Activated naive CD4-positive, alpha-beta T cell treated with anti-CD3 and anti-CD28 coated beads, Interleukin-2, amount 10 ng/mL, durations not matched to agents 7 days and 5 days (primary cell): ENCODE measurements around the gene FCRL5.

ENCODE experiments used
- CTCF ChIA-PET: fragments of 350-600 bp; sonication (Branson Sonifier 250); formaldehyde crosslinking; loops from one replicate; lab custom pipeline; 2021; ENCODE audit warnings: antibody characterized with exemption; lab: Charles Lee
- DNase-seq: peaks from one replicate; pipeline ENCODE4 v3.0.0-alpha.2; 2020
- H3K27ac Mint-ChIP-seq: one replicate; pipeline ENCODE4 v1.8.0; 2021; ENCODE audit warnings: mild to moderate bottlenecking, moderate library complexity, mixed read lengths
- H3K27me3 Mint-ChIP-seq: one replicate; pipeline ENCODE4 v1.8.0; 2021; ENCODE audit warnings: mild to moderate bottlenecking, mixed read lengths
- H3K36me3 Mint-ChIP-seq: one replicate; pipeline ENCODE4 v1.8.0; 2021; ENCODE audit warnings: mixed read lengths
- H3K4me1 Mint-ChIP-seq: one replicate; pipeline ENCODE4 v1.8.0; 2021; ENCODE audit warnings: mixed read lengths
- H3K4me3 Mint-ChIP-seq: one replicate; pipeline ENCODE4 v1.8.0; 2021; ENCODE audit warnings: mild to moderate bottlenecking, moderate library complexity, mixed read lengths
- H3K9me3 Mint-ChIP-seq: one replicate; pipeline ENCODE4 v1.8.0; 2021; ENCODE audit warnings: mixed read lengths

The FCRL5 gene

DNA sequence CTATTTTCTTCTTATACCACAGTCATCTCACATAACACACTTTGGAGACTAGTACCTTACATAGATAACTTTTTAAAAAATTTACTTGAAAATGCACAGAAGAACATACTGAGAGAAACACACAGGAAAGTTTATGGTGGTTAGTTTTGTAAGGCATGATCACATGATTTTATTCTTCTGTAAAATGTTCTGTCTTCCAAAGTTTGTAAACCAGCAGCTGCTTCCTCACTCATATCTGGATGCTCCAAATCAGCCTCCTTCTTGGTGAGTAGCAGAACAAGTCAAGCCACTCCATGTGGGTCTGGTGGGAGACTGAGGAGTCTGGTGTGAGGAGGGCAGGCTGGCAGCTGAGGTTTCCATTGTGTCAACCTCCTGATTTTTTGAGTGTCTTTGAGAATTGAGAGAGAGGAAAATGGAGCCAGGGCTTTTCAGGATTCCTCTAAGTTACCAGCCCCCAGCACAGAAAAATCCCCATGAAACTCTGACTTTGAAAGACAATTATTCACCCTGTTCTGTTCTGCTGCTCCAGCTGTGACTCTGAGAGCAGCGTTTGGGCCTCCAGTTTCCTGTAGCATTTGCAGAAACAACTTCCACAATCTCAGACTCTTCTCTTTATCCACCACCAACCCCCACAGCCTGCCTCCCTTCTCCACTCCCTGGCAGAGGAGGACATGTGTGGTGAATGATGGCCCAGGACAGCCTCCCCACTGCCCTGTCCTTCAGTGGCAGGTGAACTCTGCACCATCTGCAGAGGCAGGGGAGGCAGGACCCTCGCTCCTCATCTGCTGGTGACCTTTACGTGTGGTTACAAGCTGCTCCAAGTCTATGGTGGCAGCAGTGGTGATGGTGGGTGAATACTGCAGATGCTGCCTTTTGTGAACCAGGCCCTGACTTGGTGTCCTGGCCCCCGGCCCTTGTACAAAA lies 82.3 kb downstream of the FCRL5 start:
- DNase-seq = no peak
- Mint-ChIP-seq H3K4me1 (no peaks in the 10 kb centered on the region), H3K27ac (no peak overlapping the region), H3K4me3 (no peak overlapping the region), H3K9me3 (no peaks in the 10 kb centered on the region), H3K27me3 (peaks cover 12% of the 10 kb centered on the region), H3K36me3 (no peaks in the 10 kb centered on the region)
- CTCF ChIA-PET = no interaction called here

- Mint-ChIP-seq H3K27ac (no peak overlapping the region), H3K4me3 (no peak overlapping the region), H3K27me3 (peaks cover 12% of the 10 kb centered on the region), H3K4me1 (no peaks in the 10 kb centered on the region), H3K36me3 (no peaks in the 10 kb centered on the region), H3K9me3 (no peaks in the 10 kb centered on the region)
- CTCF ChIA-PET = no interaction called here
- no peak for DNase-seq
These were observed 83.0 kb downstream of the FCRL5 start for GRCh38 chr1:157469300-157469699.

GRCh38 chr1:157466011-157466410 lies 86.3 kb downstream of the FCRL5 start:
- Mint-ChIP-seq H3K36me3 (no peaks in the 10 kb centered on the region), H3K9me3 (no peaks in the 10 kb centered on the region), H3K4me3 (no peak overlapping the region), H3K27me3 (peaks cover 6% of the 10 kb centered on the region), H3K4me1 (no peaks in the 10 kb centered on the region), H3K27ac (no peak overlapping the region)
- DNase-seq = no peak
- CTCF ChIA-PET = no interaction called here
